DND-41 (cell line): Measurements from ENCODE around the gene RAC2.

Experiments used
- ATAC-seq: fragments of 200-7000 bp; cut with Tn5 transposase; 3 replicates; pipeline ENCODE4 v1.9.1; 2021; ENCODE audit warnings: low read depth; ENCODE audit not compliant: insufficient read depth
- DNase-seq: peaks from one replicate; pipeline ENCODE4 v3.0.0-alpha.2; 2020
- H2AFZ ChIP-seq: 2 replicates; pipeline ENCODE4 v1.6.0; 2012; ENCODE audit warnings: low read depth, low read length
- H3K27ac ChIP-seq: 2 replicates; pipeline ENCODE4 v1.5.1; 2012; ENCODE audit warnings: low read length, inconsistent platforms
- H3K27me3 ChIP-seq: fragments of 200-600 bp; sonication (generic); 2 replicates; pipeline ENCODE4 v1.6.0; 2012; ENCODE audit warnings: low read length, mild to moderate bottlenecking, inconsistent platforms; ENCODE audit not compliant: insufficient read depth, poor library complexity
- H3K36me3 ChIP-seq: 2 replicates; pipeline ENCODE4 v1.5.1; 2012; ENCODE audit warnings: low read length, inconsistent platforms; ENCODE audit not compliant: insufficient read depth
- H3K4me1 ChIP-seq: 2 replicates; pipeline ENCODE4 v1.5.1; 2012; ENCODE audit warnings: mild to moderate bottlenecking, low read length; ENCODE audit not compliant: insufficient read depth
- H3K4me2 ChIP-seq: 2 replicates; pipeline ENCODE4 v1.6.0; 2012; ENCODE audit warnings: mild to moderate bottlenecking, moderate library complexity, low read length, inconsistent platforms; ENCODE audit not compliant: insufficient read depth
- H3K4me3 ChIP-seq, 2 experiments: fragments of 200-600 bp in 1 of 2; shearing (Covaris generic) in 1 of 2; 2 replicates each; pipeline ENCODE4 v1.5.1; 2012 to 2016; ENCODE audit warnings: inconsistent platforms in 2 of 2, low read length in 2 of 2, mild to moderate bottlenecking in 2 of 2, low read depth in 1 of 2, moderate library complexity in 1 of 2
- H3K79me2 ChIP-seq: 2 replicates; pipeline ENCODE4 v1.6.0; 2012; ENCODE audit warnings: low read length, inconsistent platforms; ENCODE audit not compliant: insufficient read depth
- H3K9ac ChIP-seq: 2 replicates; pipeline ENCODE4 v1.6.0; 2012; ENCODE audit warnings: low read depth, mild to moderate bottlenecking, inconsistent platforms, low read length, moderate library complexity
- H3K9me3 ChIP-seq: 2 replicates; pipeline ENCODE4 v1.5.1; 2012; ENCODE audit warnings: low read length, moderate library complexity, mild to moderate bottlenecking, inconsistent platforms; ENCODE audit not compliant: insufficient read depth, severe bottlenecking
- H4K20me1 ChIP-seq: 2 replicates; pipeline ENCODE4 v1.6.0; 2012; ENCODE audit warnings: low read length; ENCODE audit not compliant: insufficient read depth
- EZH2 ChIP-seq: IDR thresholded peaks from 3 replicates; pipeline ENCODE4 v1.6.1; 2012; ENCODE audit warnings: borderline replicate concordance, low read depth, mild to moderate bottlenecking, moderate library complexity, low read length, inconsistent platforms; ENCODE audit not compliant: severe bottlenecking
- TF ChIP-seq, protein P1 (sequence below): IDR thresholded peaks from 2 replicates; pipeline ENCODE4 v1.5.1; 2012; ENCODE audit warnings: borderline replicate concordance, low read length, moderate library complexity, mild to moderate bottlenecking; ENCODE audit not compliant: poor library complexity, severe bottlenecking; ENCODE audit errors: extremely low read depth

The RAC2 gene

GRCh38 chr22:37213218-37213855 lies 30.7 kb downstream of the RAC2 start:
- TF ChIP-seq, protein P1, sequence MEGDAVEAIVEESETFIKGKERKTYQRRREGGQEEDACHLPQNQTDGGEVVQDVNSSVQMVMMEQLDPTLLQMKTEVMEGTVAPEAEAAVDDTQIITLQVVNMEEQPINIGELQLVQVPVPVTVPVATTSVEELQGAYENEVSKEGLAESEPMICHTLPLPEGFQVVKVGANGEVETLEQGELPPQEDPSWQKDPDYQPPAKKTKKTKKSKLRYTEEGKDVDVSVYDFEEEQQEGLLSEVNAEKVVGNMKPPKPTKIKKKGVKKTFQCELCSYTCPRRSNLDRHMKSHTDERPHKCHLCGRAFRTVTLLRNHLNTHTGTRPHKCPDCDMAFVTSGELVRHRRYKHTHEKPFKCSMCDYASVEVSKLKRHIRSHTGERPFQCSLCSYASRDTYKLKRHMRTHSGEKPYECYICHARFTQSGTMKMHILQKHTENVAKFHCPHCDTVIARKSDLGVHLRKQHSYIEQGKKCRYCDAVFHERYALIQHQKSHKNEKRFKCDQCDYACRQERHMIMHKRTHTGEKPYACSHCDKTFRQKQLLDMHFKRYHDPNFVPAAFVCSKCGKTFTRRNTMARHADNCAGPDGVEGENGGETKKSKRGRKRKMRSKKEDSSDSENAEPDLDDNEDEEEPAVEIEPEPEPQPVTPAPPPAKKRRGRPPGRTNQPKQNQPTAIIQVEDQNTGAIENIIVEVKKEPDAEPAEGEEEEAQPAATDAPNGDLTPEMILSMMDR, result no peak
- no peak for TF ChIP-seq EZH2
- peaks cover under 1% of the 10 kb centered on the region; the same call in 1 of the 2 replicates for H4K20me1 ChIP-seq
- no peak for ATAC-seq

GRCh38 chr22:37212174-37212906 lies 31.7 kb downstream of the RAC2 start, which contains the start of gene SSTR3:
TSS of gene SSTR3 (minus strand) at chr22:37212477. CDS start at chr22:37207803, 4,674 bp downstream.
- TF ChIP-seq, protein P1, result no peak
- no peak for TF ChIP-seq EZH2
- DNase-seq (no peak), ATAC-seq (0 out of 3 replicates have a peak, but pooled peaks have one; percentile 24)
- Histone ChIP-seq H3K4me3 (no peak within 1 kb of the TSS), H3K36me3 (no peaks in the 10 kb centered on the region), H3K9ac (no peak within 1 kb of the TSS), H3K79me2 (no peaks in the 10 kb centered on the region), H3K27me3 (no peaks in the 10 kb centered on the region), H3K27ac (no peak within 1 kb of the TSS), H4K20me1 (no peaks in the 10 kb centered on the region), H2AFZ (no peak within 1 kb of the TSS), H3K4me1 (no peaks in the 10 kb centered on the region), H3K9me3 (no peaks in the 10 kb centered on the region), H3K4me2 (no peak within 1 kb of the TSS)

More at GRCh38 chr22:37213218-37213855, 30.7 kb downstream of the RAC2 start:
- H3K27me3 ChIP-seq, result no peaks in the 10 kb centered on the region
- no peak overlapping the region for H3K4me3 ChIP-seq
- no peaks in the 10 kb centered on the region for H3K36me3 ChIP-seq
- no peak overlapping the region for H2AFZ ChIP-seq
- DNase-seq, result no peak
- H3K9ac ChIP-seq, result no peak overlapping the region
- H3K79me2 ChIP-seq, result no peaks in the 10 kb centered on the region
- no peak overlapping the region for H3K4me2 ChIP-seq
- no peak overlapping the region for H3K27ac ChIP-seq
- peaks cover 7% of the 10 kb centered on the region for H3K4me1 ChIP-seq
- H3K9me3 ChIP-seq, result no peaks in the 10 kb centered on the region

GRCh38 chr22:37211866-37212173 lies 32.2 kb downstream of the RAC2 start:
- H3K4me3 ChIP-seq, result no peak overlapping the region
- ATAC-seq (no peak), DNase-seq (no peak)
- no peaks in the 10 kb centered on the region for H3K36me3 ChIP-seq
- H3K27me3 ChIP-seq, result no peaks in the 10 kb centered on the region
- no peaks in the 10 kb centered on the region for H3K79me2 ChIP-seq
- H3K4me1 ChIP-seq, result no peaks in the 10 kb centered on the region
- no peaks in the 10 kb centered on the region for H3K9me3 ChIP-seq
- H2AFZ ChIP-seq, result no peak overlapping the region
- no peak overlapping the region for H3K9ac ChIP-seq
- H3K4me2 ChIP-seq, result no peak overlapping the region
- TF ChIP-seq, protein P1, result no peak
- TF ChIP-seq EZH2, result no peak
- no peaks in the 10 kb centered on the region for H4K20me1 ChIP-seq
- no peak overlapping the region for H3K27ac ChIP-seq
